Measurements from ENCODE around the gene KCNJ9. TPM values are rescaled to one million over a fixed set of nuclear protein-coding genes. Genes with fewer than 3 reads are reported as not detected.

Gene KCNJ9
- total and polyA plus RNA-seq, 2 experiments from 2014 or later: 0.24 to 0.34 TPM

DNA sequence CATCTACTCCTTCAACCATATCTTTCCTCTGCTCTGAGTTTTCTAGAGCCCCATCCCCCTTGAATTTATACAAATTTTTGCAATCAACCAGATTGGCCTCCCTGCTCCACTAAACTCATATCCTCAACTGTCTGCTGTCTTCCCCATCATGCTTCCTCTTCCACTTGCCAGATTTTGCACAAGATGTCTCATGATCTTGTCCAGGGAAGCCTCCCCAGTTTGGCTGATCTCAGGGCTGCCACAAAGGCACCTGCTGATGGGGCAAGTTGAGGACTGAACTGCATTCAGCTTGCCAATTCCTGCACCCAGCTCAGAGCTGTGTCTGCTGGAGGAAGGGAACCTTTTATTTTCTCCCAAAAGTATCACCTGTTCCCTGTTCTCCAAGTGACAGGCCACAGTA, 3.9 kb upstream of the KCNJ9 start (continued):
- TF ChIP-seq, protein P1, sequence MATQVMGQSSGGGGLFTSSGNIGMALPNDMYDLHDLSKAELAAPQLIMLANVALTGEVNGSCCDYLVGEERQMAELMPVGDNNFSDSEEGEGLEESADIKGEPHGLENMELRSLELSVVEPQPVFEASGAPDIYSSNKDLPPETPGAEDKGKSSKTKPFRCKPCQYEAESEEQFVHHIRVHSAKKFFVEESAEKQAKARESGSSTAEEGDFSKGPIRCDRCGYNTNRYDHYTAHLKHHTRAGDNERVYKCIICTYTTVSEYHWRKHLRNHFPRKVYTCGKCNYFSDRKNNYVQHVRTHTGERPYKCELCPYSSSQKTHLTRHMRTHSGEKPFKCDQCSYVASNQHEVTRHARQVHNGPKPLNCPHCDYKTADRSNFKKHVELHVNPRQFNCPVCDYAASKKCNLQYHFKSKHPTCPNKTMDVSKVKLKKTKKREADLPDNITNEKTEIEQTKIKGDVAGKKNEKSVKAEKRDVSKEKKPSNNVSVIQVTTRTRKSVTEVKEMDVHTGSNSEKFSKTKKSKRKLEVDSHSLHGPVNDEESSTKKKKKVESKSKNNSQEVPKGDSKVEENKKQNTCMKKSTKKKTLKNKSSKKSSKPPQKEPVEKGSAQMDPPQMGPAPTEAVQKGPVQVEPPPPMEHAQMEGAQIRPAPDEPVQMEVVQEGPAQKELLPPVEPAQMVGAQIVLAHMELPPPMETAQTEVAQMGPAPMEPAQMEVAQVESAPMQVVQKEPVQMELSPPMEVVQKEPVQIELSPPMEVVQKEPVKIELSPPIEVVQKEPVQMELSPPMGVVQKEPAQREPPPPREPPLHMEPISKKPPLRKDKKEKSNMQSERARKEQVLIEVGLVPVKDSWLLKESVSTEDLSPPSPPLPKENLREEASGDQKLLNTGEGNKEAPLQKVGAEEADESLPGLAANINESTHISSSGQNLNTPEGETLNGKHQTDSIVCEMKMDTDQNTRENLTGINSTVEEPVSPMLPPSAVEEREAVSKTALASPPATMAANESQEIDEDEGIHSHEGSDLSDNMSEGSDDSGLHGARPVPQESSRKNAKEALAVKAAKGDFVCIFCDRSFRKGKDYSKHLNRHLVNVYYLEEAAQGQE (IDR thresholded peaks at IDR 0.05; ENCODE audit: unreplicated experiment): no peak

DNA sequence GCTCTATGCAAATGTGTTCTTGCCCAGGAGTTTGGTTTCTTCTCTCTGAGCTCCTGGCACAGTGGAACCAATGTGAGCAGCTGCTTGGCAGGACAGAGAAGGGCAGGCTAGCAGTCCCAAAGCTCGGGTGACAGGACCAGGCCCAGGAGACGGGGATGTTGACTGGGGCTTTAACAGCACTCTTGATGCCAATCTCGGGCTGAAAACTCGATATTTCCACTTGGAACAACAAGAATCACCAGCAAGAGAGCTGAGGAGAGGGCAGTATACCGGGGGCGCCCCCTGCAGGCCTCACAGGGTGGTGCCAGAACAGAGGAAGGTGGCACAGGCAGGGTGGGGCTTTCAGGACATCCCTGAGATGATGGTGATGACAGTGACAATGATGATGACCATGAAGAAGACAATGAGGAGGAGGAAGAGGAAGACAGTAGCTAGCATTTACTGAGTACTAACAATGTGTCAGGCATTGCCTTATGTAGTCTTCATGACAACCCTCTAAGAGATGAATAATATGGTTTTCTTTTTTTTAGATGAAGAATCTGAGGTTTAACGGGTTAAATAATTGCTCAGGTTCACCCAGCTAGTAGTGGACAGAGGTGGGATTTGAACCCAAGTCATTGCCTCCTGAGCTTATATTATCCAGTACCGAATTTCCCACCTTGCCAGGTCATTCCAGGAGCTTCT, 2.7 kb upstream of the KCNJ9 start:
- ATAC-seq (peak; percentile 87), DNase-seq (ENCODE audit: low spot score) (peak; percentile 75)
- Histone ChIP-seq H3K27ac (ENCODE audit: low read depth) (no peak overlapping the region), H3K27me3 (ENCODE audit: insufficient read depth) (peaks cover 47% of the 10 kb centered on the region), H3K4me2 (no peak overlapping the region), H4K20me1 (replicated peaks; ENCODE audit: insufficient read depth) (no peaks in the 10 kb centered on the region), H3K4me1 (ENCODE audit: insufficient read depth) (no peaks in the 10 kb centered on the region), H2AFZ (peak overlapping the region; percentile 80), H3K4me3 (no peak overlapping the region), H3F3A (replicated peaks; ENCODE audit: low read depth) (peaks cover 2% of the 10 kb centered on the region; the same call in 1 of the 2 replicates), H3K79me2 (replicated peaks; ENCODE audit: insufficient read depth) (no peaks in the 10 kb centered on the region), H3K9me2 (ENCODE audit: insufficient read depth) (no peaks in the 10 kb centered on the region), H3K36me3 (ENCODE audit: insufficient read depth) (no peaks in the 10 kb centered on the region)
- no peaks in the 10 kb centered on the region for H3K36me3 Mint-ChIP-seq (ENCODE audit: low read depth)
- H3K27me3 Mint-ChIP-seq (ENCODE audit: insufficient read depth, low read depth, poor library complexity): peaks cover 20% of the 10 kb centered on the region
- no peak overlapping the region for H3K27ac Mint-ChIP-seq
- TF ChIP-seq ZNF114 (CRISPR knock-in tag; IDR thresholded peaks at IDR 0.05) (no peak), EZH2phosphoT487 (IDR thresholded peaks at IDR 0.05; ENCODE audit: unreplicated experiment) (no peak), CREB1 (CRISPR knock-in tag; IDR thresholded peaks at IDR 0.05; ENCODE audit: low read depth) (0 out of 2 replicates have a peak, but pooled peaks have one; percentile 23)
- TF ChIP-seq, protein P1 (IDR thresholded peaks at IDR 0.05; ENCODE audit: unreplicated experiment): no peak
- TF ChIP-seq, protein P2, sequence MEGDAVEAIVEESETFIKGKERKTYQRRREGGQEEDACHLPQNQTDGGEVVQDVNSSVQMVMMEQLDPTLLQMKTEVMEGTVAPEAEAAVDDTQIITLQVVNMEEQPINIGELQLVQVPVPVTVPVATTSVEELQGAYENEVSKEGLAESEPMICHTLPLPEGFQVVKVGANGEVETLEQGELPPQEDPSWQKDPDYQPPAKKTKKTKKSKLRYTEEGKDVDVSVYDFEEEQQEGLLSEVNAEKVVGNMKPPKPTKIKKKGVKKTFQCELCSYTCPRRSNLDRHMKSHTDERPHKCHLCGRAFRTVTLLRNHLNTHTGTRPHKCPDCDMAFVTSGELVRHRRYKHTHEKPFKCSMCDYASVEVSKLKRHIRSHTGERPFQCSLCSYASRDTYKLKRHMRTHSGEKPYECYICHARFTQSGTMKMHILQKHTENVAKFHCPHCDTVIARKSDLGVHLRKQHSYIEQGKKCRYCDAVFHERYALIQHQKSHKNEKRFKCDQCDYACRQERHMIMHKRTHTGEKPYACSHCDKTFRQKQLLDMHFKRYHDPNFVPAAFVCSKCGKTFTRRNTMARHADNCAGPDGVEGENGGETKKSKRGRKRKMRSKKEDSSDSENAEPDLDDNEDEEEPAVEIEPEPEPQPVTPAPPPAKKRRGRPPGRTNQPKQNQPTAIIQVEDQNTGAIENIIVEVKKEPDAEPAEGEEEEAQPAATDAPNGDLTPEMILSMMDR (conservative IDR thresholded peaks at IDR 0.05; ENCODE audit: low read depth in 2 of 2): peak; percentile 98 to 99
- no peaks in the 10 kb centered on the region for H3K9me3 Mint-ChIP-seq
- peaks cover 5% of the 10 kb centered on the region; the same call in 2 of the 3 replicates for H3K4me1 Mint-ChIP-seq
- no peak overlapping the region for H3K4me3 Mint-ChIP-seq
